Breast epithelium (tissue), 3 donors: ENCODE results near the gene SIGLEC6.

Experiments used
- CTCF ChIP-seq, 3 donors: fragments of 450-650 bp; IDR thresholded peaks; one replicate each; pipeline ENCODE4 v1.5.1; 2016 to 2017; ENCODE audit warnings: antibody characterized with exemption in 3 of 3, mild to moderate bottlenecking in 3 of 3, moderate library complexity in 3 of 3
- POLR2AphosphoS5 ChIP-seq, 3 donors: sonication (generic); formaldehyde crosslinking; IDR thresholded peaks; one replicate each; pipeline ENCODE4 v1.6.1; 2017; ENCODE audit warnings: antibody characterized with exemption in 3 of 3

- no peak for TF ChIP-seq CTCF (IDR thresholded peaks at IDR 0.05)
- no peak for TF ChIP-seq POLR2AphosphoS5 (IDR thresholded peaks at IDR 0.05)
Measured at GRCh38 chr19:51477344-51477743, 54.1 kb downstream of the SIGLEC6 start.
